HL-60 (cell line): ENCODE measurements around the gene MMP21.

Source experiments
- CTCF ChIP-seq: IDR thresholded peaks from one replicate; pipeline ENCODE4 v1.5.1; 2011; ENCODE audit warnings: low read length, control low read depth, inconsistent platforms; ENCODE audit not compliant: insufficient read depth
- POLR2AphosphoS5 ChIP-seq: IDR thresholded peaks from 2 replicates; pipeline ENCODE4 v1.6.1; 2012; ENCODE audit warnings: low read depth

GRCh38 chr10:125756196-125756595 is 19.4 kb downstream of the MMP21 start:
- TF ChIP-seq CTCF (no peak), POLR2AphosphoS5 (no peak)
